NB4 (cell line): ENCODE results near the gene SFXN1.

ENCODE experiments used
- CTCF ChIP-seq: IDR thresholded peaks from one replicate; pipeline ENCODE4 v1.5.1; 2012; ENCODE audit warnings: low read depth, low read length
- MAX ChIP-seq: IDR thresholded peaks from 2 replicates; pipeline ENCODE4 v1.6.1; 2011; ENCODE audit warnings: low read depth, low read length
- MYC ChIP-seq: IDR thresholded peaks from 2 replicates; pipeline ENCODE4 v1.6.1; 2011; ENCODE audit warnings: low read depth, low read length
- POLR2A ChIP-seq: IDR thresholded peaks from 2 replicates; pipeline ENCODE4 v1.6.1; 2011; ENCODE audit warnings: mild to moderate bottlenecking; ENCODE audit not compliant: insufficient read length; ENCODE audit errors: extremely low read depth

GRCh38 chr5:175564716-175565115, 86.4 kb downstream of the SFXN1 start:
- TF ChIP-seq CTCF = no peak
- no peak for TF ChIP-seq POLR2A
- no peak for TF ChIP-seq MAX
- TF ChIP-seq MYC = no peak
